GM12875 (cell line): ENCODE data around the gene PARVB.

Source experiments
- H3K4me3 ChIP-seq: one replicate; pipeline ENCODE4 v1.5.1; 2011; ENCODE audit warnings: low read depth, low read length, control low read depth
- TF ChIP-seq, protein P1 (sequence below): IDR thresholded peaks from 2 replicates; pipeline ENCODE4 v1.5.1; 2011; ENCODE audit warnings: low read depth, mild to moderate bottlenecking, control low read depth, inconsistent platforms, low read length, moderate library complexity, borderline replicate concordance; ENCODE audit not compliant: insufficient read depth

PARVB gene

DNA sequence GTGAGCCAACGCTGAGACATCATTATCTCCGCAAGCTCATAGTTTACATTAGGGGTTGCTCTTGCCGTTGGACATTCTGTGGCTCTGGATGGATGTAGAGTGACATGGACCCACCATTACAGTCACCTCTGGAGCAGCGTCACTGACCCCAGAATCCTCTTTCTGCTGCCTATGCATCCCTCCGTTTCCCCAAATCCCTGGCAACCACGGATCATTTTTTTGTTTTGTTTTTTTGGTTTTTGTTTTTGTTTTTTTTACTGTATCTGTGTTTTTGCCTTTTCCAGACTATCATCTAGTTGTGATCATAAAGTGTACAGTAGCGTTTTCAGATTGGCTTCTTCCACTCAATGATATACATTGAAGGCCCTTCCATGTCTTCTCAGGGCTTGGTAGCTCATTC lies 4.0 kb downstream of the PARVB start:
- TF ChIP-seq, protein P1, sequence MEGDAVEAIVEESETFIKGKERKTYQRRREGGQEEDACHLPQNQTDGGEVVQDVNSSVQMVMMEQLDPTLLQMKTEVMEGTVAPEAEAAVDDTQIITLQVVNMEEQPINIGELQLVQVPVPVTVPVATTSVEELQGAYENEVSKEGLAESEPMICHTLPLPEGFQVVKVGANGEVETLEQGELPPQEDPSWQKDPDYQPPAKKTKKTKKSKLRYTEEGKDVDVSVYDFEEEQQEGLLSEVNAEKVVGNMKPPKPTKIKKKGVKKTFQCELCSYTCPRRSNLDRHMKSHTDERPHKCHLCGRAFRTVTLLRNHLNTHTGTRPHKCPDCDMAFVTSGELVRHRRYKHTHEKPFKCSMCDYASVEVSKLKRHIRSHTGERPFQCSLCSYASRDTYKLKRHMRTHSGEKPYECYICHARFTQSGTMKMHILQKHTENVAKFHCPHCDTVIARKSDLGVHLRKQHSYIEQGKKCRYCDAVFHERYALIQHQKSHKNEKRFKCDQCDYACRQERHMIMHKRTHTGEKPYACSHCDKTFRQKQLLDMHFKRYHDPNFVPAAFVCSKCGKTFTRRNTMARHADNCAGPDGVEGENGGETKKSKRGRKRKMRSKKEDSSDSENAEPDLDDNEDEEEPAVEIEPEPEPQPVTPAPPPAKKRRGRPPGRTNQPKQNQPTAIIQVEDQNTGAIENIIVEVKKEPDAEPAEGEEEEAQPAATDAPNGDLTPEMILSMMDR = no peak
- H3K4me3 ChIP-seq = no peak overlapping the region

DNA sequence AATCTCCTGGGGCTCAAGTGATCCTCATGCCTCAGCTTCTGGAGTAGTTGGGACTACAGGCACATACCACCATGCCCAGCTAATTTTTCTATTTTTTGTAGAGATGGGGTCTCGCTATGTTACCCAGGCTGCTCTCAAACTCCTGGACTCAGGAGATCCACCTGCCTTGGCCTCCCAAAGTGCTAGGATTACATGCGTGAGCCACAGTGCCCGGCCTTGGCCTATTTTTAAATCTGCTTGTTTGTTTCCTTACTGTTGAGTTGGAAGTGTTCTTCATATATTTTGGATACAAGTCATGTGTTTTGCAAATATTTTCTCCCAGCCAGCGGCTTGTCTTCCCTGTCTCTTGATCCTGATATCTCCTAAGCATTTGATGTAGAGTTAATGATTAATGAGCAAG lies 5.0 kb downstream of the PARVB start:
- TF ChIP-seq, protein P1 = no peak
- no peak overlapping the region for H3K4me3 ChIP-seq

DNA sequence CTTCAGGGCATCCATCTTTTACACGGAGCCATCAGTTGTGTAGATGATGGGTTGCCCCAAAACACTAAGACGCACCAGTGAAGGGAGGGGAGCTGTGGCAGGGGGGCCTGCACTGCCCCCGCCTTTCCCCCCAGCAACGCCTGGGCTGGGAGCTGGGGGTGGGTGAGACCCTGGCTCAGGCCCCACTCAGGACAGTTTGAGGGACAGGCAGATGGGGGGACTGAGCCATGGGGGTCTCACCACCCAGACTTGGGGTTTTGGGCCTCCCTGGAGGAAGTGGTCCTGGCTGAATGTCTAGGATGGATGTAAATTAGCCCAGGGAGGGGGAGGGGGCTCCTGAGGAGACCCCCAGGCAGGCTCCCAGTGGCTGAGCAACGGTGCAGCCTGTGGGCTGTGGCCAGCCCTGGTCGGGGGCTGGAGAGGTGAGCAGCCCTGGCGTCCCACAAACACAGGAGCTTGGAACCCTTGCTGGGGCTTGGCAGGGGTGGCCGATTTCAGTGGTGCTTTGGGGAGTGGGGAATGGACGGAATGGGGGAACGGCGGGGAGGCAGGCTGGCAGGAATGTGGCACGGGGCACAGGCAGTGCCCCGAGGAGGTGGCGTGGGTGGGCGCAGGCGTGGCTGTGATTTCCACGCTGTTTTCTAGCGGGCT lies 6.1 kb downstream of the PARVB start:
- TF ChIP-seq, protein P1 = no peak
- no peak overlapping the region for H3K4me3 ChIP-seq

DNA sequence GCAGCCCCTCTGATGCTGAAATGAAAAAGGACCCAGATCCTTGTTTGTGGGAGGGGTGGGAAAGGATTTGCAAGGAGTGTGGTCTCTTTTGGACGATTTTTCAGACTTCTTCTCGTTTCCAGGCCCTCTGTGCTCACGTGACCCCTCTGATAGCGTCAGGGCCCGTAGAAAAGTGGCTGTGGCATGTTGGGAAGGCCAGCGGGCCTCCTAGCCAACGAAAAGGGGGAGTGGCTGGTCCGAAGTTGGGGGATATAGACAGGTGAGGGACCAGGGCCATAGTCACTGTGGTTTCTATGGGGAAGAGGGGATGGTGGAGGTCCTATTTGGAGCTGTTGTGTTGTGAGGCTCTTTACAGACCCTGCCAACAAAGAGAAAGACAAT lies 6.6 kb downstream of the PARVB start:
- H3K4me3 ChIP-seq = no peak overlapping the region
- TF ChIP-seq, protein P1 = no peak

DNA sequence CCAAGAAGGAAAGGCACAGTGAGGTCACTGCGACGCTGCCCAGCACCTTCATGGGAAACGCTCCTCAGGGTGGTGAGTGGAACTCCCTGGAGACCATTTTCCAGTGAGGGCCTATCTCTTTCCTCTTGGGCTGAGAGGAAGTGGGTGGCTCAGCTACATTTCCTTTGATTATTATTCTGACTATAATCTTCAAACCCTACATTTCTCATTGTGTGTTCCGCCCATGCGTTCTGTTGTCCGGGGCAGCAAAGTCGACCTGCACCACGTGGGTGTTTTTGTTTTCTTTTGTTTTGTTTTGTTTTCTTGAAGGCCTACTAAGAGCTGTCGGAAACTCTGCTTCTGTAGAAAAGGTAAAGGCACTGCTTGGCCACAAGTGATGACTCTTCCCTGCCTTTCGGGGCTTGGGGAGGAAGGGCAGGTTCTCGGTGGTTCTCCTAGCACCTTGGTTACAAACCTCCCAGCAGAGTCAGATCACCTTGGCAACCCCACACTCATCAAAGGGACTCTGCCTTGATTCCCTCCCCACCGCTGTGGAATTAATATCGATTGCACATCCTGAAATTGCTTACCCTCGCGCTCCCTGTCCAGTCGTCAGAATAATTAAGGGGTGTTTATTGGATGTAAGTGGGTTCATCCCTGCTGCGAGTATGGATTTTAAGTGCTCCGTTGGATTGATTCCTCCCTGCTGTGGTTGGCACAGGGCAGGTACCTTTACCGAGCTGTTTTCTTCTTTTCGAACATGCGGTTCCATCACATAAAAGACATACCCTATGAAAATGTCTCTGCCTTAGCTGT lies 7.3 kb downstream of the PARVB start:
- TF ChIP-seq, protein P1 = no peak
- no peak overlapping the region for H3K4me3 ChIP-seq

DNA sequence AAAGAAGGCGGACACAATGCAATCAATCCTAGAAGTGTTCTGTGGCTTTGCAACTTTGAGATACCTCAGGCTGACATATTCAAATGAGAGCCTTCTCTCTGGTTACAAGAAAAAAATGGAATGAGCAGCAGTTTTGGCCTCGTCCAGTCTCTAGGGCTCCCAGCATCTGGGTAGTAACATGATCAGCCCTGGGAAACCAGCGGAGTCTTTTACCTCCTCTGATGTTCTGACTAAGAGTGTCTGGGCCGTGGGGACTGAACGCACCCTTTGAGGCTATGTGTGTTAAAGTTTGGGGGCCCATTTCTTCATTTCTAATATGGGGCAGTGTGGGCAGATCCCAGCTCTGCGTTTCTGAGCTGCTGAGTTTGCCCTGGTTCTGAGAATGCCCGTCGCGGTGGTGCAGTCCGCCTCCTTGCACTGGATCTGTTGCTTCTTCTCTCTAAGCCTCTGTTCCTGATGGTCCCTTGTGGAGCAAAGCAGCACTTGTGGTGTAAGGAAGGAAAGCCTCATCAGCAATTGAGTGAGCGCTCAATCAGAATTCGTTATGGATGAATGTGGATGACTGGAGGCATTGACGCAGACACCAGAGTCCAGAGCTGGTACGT lies 8.1 kb downstream of the PARVB start:
- TF ChIP-seq, protein P1 = no peak
- H3K4me3 ChIP-seq = no peak overlapping the region
